SKM-1 treated with dmso at 0.1 percent for 144 hours (cell line): ENCODE data around the gene SNCA.
A peak's percentile ranks its signal among the peaks of the same experiment; 100 is the strongest.

Experiments used
- DNase-seq: peaks from one replicate; lab custom pipeline; 2025; ENCODE audit not compliant: unreplicated experiment; lab: John Stamatoyannopoulos, UW

Gene SNCA

GRCh38 chr4:89820010-89820409 is 17.0 kb downstream of the SNCA start:
- peak; percentile 64 for DNase-seq

- no peak for DNase-seq
Observed at GRCh38 chr4:89814362-89814761, 22.6 kb downstream of the SNCA start.

- DNase-seq, result no peak
Observed at GRCh38 chr4:89813197-89813596, 23.8 kb downstream of the SNCA start.

- no peak for DNase-seq
Observed at GRCh38 chr4:89807441-89808140, 29.4 kb downstream of the SNCA start.

- DNase-seq, result no peak
Observed at GRCh38 chr4:89805297-89805696, 31.7 kb downstream of the SNCA start.

GRCh38 chr4:89803915-89804314 is 33.0 kb downstream of the SNCA start:
- no peak for DNase-seq

- DNase-seq, result no peak
Observed at GRCh38 chr4:89803036-89803435, 33.9 kb downstream of the SNCA start.

- DNase-seq, result no peak
Observed at GRCh38 chr4:89800527-89801103, 36.3 kb downstream of the SNCA start.

- no peak for DNase-seq
Observed at GRCh38 chr4:89800012-89800516, 36.9 kb downstream of the SNCA start.

GRCh38 chr4:89799071-89799470 is 37.9 kb downstream of the SNCA start:
- DNase-seq, result no peak

- DNase-seq, result no peak
Observed at GRCh38 chr4:89797117-89797516, 39.8 kb downstream of the SNCA start.

GRCh38 chr4:89788206-89789072 is 48.5 kb downstream of the SNCA start:
- no peak for DNase-seq

- no peak for DNase-seq
Observed at GRCh38 chr4:89784686-89785231, 52.2 kb downstream of the SNCA start.

GRCh38 chr4:89781321-89781720 is 55.6 kb downstream of the SNCA start:
- DNase-seq, result no peak

- no peak for DNase-seq
Observed at GRCh38 chr4:89773805-89774204, 63.2 kb downstream of the SNCA start.

- no peak for DNase-seq
Observed at GRCh38 chr4:89769856-89770255, 67.1 kb downstream of the SNCA start.

GRCh38 chr4:89767924-89768323 is 69.0 kb downstream of the SNCA start:
- DNase-seq, result no peak

GRCh38 chr4:89765966-89766365 is 71.0 kb downstream of the SNCA start:
- no peak for DNase-seq

- DNase-seq, result no peak
Observed at GRCh38 chr4:89765528-89765927, 71.4 kb downstream of the SNCA start.

GRCh38 chr4:89762311-89762710 is 74.7 kb downstream of the SNCA start:
- DNase-seq, result no peak

- no peak for DNase-seq
Observed at GRCh38 chr4:89759426-89759825, 77.5 kb downstream of the SNCA start.
